ENCODE data around the gene RGS9.
"Not testable (repeated sequence)": the region's sequence is repeated elsewhere in the genome, so short reads cannot be mapped to it uniquely, and the experiment has no call there.

RGS9 gene

GRCh38 chr17:65185062-65185461 lies 47.9 kb downstream of the RGS9 start:
- no peak for DNase-seq

GRCh38 chr17:65185668-65186382 lies 48.7 kb downstream of the RGS9 start:
- DNase-seq, result no peak

GRCh38 chr17:65190467-65191097 lies 53.4 kb downstream of the RGS9 start:
- no peak for DNase-seq

- DNase-seq, result no peak
Observed at GRCh38 chr17:65191811-65192740, 54.9 kb downstream of the RGS9 start.

GRCh38 chr17:65193305-65193704 lies 56.1 kb downstream of the RGS9 start:
- DNase-seq, result no peak

- DNase-seq, result no peak
Observed at GRCh38 chr17:65193716-65194293, 56.6 kb downstream of the RGS9 start.

GRCh38 chr17:65194670-65195334 lies 57.6 kb downstream of the RGS9 start:
- DNase-seq, result no peak

- DNase-seq, result no peak
Observed at GRCh38 chr17:65195716-65196115, 58.5 kb downstream of the RGS9 start.

- no peak for DNase-seq
Observed at GRCh38 chr17:65196617-65197016, 59.4 kb downstream of the RGS9 start.

GRCh38 chr17:65197201-65197600 lies 60.0 kb downstream of the RGS9 start:
- no peak for DNase-seq

- DNase-seq, result peak in 1 of 2 donors; percentile 82
Observed at GRCh38 chr17:65198653-65199382, 61.6 kb downstream of the RGS9 start.

GRCh38 chr17:65201331-65201730 lies 64.2 kb downstream of the RGS9 start:
- no peak for DNase-seq

GRCh38 chr17:65202844-65203571 lies 65.8 kb downstream of the RGS9 start:
- no peak for DNase-seq

- no peak for DNase-seq
Observed at GRCh38 chr17:65204001-65204400, 66.8 kb downstream of the RGS9 start.

- DNase-seq, result no peak
Observed at GRCh38 chr17:65205655-65206054, 68.5 kb downstream of the RGS9 start.

GRCh38 chr17:65207448-65207847 lies 70.3 kb downstream of the RGS9 start:
- not testable (repeated sequence) for DNase-seq

- DNase-seq, result no peak
Observed at GRCh38 chr17:65208717-65209116, 71.5 kb downstream of the RGS9 start.

GRCh38 chr17:65218261-65218660 lies 81.1 kb downstream of the RGS9 start:
- no peak for DNase-seq

- DNase-seq, result no peak
Observed at GRCh38 chr17:65219124-65219523, 82.0 kb downstream of the RGS9 start.

- no peak for DNase-seq
Observed at GRCh38 chr17:65219707-65220106, 82.5 kb downstream of the RGS9 start.

GRCh38 chr17:65220732-65221131 lies 83.6 kb downstream of the RGS9 start:
- DNase-seq, result no peak

All from hippocampal formation (tissue), 2 donors.